CD14-positive monocyte (primary cell): ENCODE measurements around the gene LRP6. TPM values are rescaled to one million over a fixed set of nuclear protein-coding genes. Genes with fewer than 3 reads are reported as not detected.

ENCODE experiments used
- DNase-seq, 3 donors: peaks; one replicate each; pipeline ENCODE4 v3.0.0-alpha.2; 2011 to 2022
- H2AFZ ChIP-seq: 2 replicates; pipeline ENCODE4 v1.6.0; 2012; ENCODE audit warnings: mild to moderate bottlenecking, low read depth, low read length, inconsistent platforms; ENCODE audit not compliant: insufficient read depth, poor library complexity, severe bottlenecking
- H3K27ac ChIP-seq, 2 donors: 1 replicate in 1 of 2; 2 replicates in 1 of 2; pipeline ENCODE4 v1.5.1; 2012 to 2013; ENCODE audit warnings: low read length in 2 of 2, control low read depth in 1 of 2, inconsistent platforms in 1 of 2, low read depth in 1 of 2, mild to moderate bottlenecking in 1 of 2
- H3K27me3 ChIP-seq, 2 donors: one replicate each; pipeline versions ENCODE4 v1.6.0 to v1.6.1; 2011 to 2013; ENCODE audit warnings: low read length in 2 of 2; ENCODE audit not compliant: control insufficient read depth in 2 of 2, insufficient read depth in 2 of 2
- H3K36me3 ChIP-seq, 2 donors: replicated peaks in 1 of 2; 1 replicate in 1 of 2; 2 replicates in 1 of 2; pipeline versions ENCODE4 v1.5.1 to v1.6.1; 2012 to 2013; ENCODE audit warnings: low read length in 2 of 2, control low read depth in 1 of 2, inconsistent platforms in 1 of 2, mild to moderate bottlenecking in 1 of 2; ENCODE audit not compliant: insufficient read depth in 2 of 2, control insufficient read depth in 1 of 2
- H3K4me1 ChIP-seq, 2 donors: 1 replicate in 1 of 2; 2 replicates in 1 of 2; pipeline versions ENCODE4 v1.5.1 to v1.6.1; 2012 to 2013; ENCODE audit warnings: low read length in 2 of 2, control low read depth in 1 of 2, inconsistent platforms in 1 of 2, mild to moderate bottlenecking in 1 of 2, moderate library complexity in 1 of 2; ENCODE audit not compliant: insufficient read depth in 2 of 2, control insufficient read depth in 1 of 2
- H3K4me2 ChIP-seq: replicated peaks from 2 replicates; pipeline ENCODE3; 2012; ENCODE audit warnings: low read length, moderate library complexity, mild to moderate bottlenecking; ENCODE audit not compliant: poor library complexity, severe bottlenecking; ENCODE audit errors: extremely low read depth
- H3K4me3 ChIP-seq, 3 experiments: fragments of 200-600 bp in 1 of 3; sonication (generic) in 1 of 3; replicated peaks in 1 of 3; 1 replicate in 2 of 3; 2 replicates in 1 of 3; pipeline ENCODE4 v1.5.1; 2011 to 2013; ENCODE audit warnings: low read length in 3 of 3, mild to moderate bottlenecking in 3 of 3, control low read depth in 2 of 3, low read depth in 2 of 3, inconsistent platforms in 1 of 3, moderate library complexity in 1 of 3
- H3K79me2 ChIP-seq: 2 replicates; pipeline ENCODE4 v1.6.0; 2012; ENCODE audit warnings: mild to moderate bottlenecking, control low read depth, inconsistent platforms, low read length, moderate library complexity; ENCODE audit not compliant: insufficient read depth
- H3K9ac ChIP-seq: 2 replicates; pipeline ENCODE4 v1.6.0; 2017; ENCODE audit warnings: low read length, mild to moderate bottlenecking; ENCODE audit not compliant: insufficient read depth, poor library complexity, severe bottlenecking
- H3K9me3 ChIP-seq, 2 donors: replicated peaks in 1 of 2; 1 replicate in 1 of 2; 2 replicates in 1 of 2; pipeline versions ENCODE4 v1.5.1 to v1.6.1; 2012 to 2013; ENCODE audit warnings: low read length in 2 of 2, control low read depth in 1 of 2; ENCODE audit not compliant: control insufficient read depth in 1 of 2, insufficient read depth in 1 of 2
- H4K20me1 ChIP-seq: 2 replicates; pipeline ENCODE4 v1.6.0; 2012; ENCODE audit warnings: mild to moderate bottlenecking, low read length, control low read depth, moderate library complexity; ENCODE audit not compliant: insufficient read depth
- H3K27ac Mint-ChIP-seq, 7 donors: one replicate each; pipeline ENCODE4 v1.8.0; 2020; ENCODE audit warnings: mild to moderate bottlenecking in 7 of 7, mixed read lengths in 7 of 7, moderate library complexity in 6 of 7, inconsistent platforms in 2 of 7
- H3K27me3 Mint-ChIP-seq, 3 donors: one replicate each; pipeline ENCODE4 v1.8.0; 2021 to 2022; ENCODE audit warnings: low read depth in 3 of 3, mild to moderate bottlenecking in 3 of 3, mixed read lengths in 3 of 3, moderate library complexity in 3 of 3, inconsistent platforms in 1 of 3
- H3K36me3 Mint-ChIP-seq, 2 donors: one replicate each; pipeline ENCODE4 v1.8.0; 2020; ENCODE audit warnings: mixed read lengths in 2 of 2, inconsistent platforms in 1 of 2, mild to moderate bottlenecking in 1 of 2
- H3K4me1 Mint-ChIP-seq: one replicate; pipeline ENCODE4 v1.8.0; 2020; ENCODE audit warnings: mild to moderate bottlenecking, mixed read lengths
- H3K4me3 Mint-ChIP-seq, 2 donors: one replicate each; pipeline ENCODE4 v1.8.0; 2020; ENCODE audit warnings: mild to moderate bottlenecking in 2 of 2, mixed read lengths in 2 of 2, moderate library complexity in 1 of 2
- H3K9me3 Mint-ChIP-seq, 7 donors: one replicate each; pipeline ENCODE4 v1.8.0; 2020 to 2022; ENCODE audit warnings: mixed read lengths in 7 of 7, mild to moderate bottlenecking in 6 of 7, moderate library complexity in 6 of 7, inconsistent platforms in 2 of 7
- CTCF ChIP-seq: fragments of 200-600 bp; IDR thresholded peaks from one replicate; pipeline ENCODE4 v1.8.0; 2022; ENCODE audit warnings: antibody characterized with exemption, mild to moderate bottlenecking
- WGBS: methylation state at CpG from one replicate; pipeline ENCODE4 v1.1.5; 2013; ENCODE audit warnings: missing lambda C conversion rate; ENCODE audit not compliant: insufficient coverage; 5-methylcytosine and 5-hydroxymethylcytosine counted together
- intact Hi-C, 2 donors: fragments of 100-400 bp; cut with micrococcal nuclease; formaldehyde crosslinking; loops; one replicate each; pipeline versions ENCODE4 v1.15.0 to v1.15.1; 2023
- polyA plus RNA-seq, 3 donors: library from polyadenylated mRNA; depleted of rRNA in 1 of 3; unstranded in 2 of 3; stranded (reverse) in 1 of 3; fragments of 300-500 nt in 2 of 3; fragments of >200 nt in 1 of 3; fragmentation: Illumina TruSeq in 2 of 3; gene quantifications; 1 replicate in 2 of 3; 2 replicates in 1 of 3; pipeline ENCODE4 v1.2.3, GENCODE V29; 2012 to 2021

LRP6 gene
- polyA plus RNA-seq, 3 donors, result 0.08 TPM; not detected in 2

- no peak overlapping the region for H3K4me3 Mint-ChIP-seq
- peaks cover 0 to 7% (median 3%) of the 10 kb centered on the region in 3 donors for H3K27me3 Mint-ChIP-seq
- no peak overlapping the region for H3K27ac ChIP-seq
- DNase-seq, result no peak
- H4K20me1 ChIP-seq, result no peaks in the 10 kb centered on the region
- no peaks in the 10 kb centered on the region for H3K36me3 Mint-ChIP-seq
- 71% methylated on average over 2 of the region's 5 CpGs for WGBS
- no peaks in the 10 kb centered on the region for H3K27me3 ChIP-seq
- no peak overlapping the region for H3K9ac ChIP-seq
- peaks cover 0 to 2% (median 0%) of the 10 kb centered on the region in 7 donors for H3K9me3 Mint-ChIP-seq
- H3K79me2 ChIP-seq, result no peaks in the 10 kb centered on the region
- no peak overlapping the region for H3K4me2 ChIP-seq
- H3K36me3 ChIP-seq, result no peaks in the 10 kb centered on the region
- TF ChIP-seq CTCF, result no peak
- intact Hi-C loops, result no loop called here
- no peak overlapping the region for H3K4me3 ChIP-seq
- no peak overlapping the region for H3K27ac Mint-ChIP-seq
- H3K4me1 Mint-ChIP-seq, result no peaks in the 10 kb centered on the region
- no peaks in the 10 kb centered on the region for H3K4me1 ChIP-seq
- no peak overlapping the region for H2AFZ ChIP-seq
- H3K9me3 ChIP-seq, result no peaks in the 10 kb centered on the region
Measured at GRCh38 chr12:12133785-12134184, 133.1 kb downstream of the LRP6 start.

GRCh38 chr12:12133259-12133658, 133.6 kb downstream of the LRP6 start:
- 100% methylated on average over 2 of the region's 3 CpGs for WGBS
- H3K4me3 ChIP-seq, result no peak overlapping the region
- no peaks in the 10 kb centered on the region for H3K36me3 Mint-ChIP-seq

More at GRCh38 chr12:12133259-12133658, 133.6 kb downstream of the LRP6 start:
- Histone ChIP-seq H3K9ac (no peak overlapping the region), H3K27me3 (no peaks in the 10 kb centered on the region), H3K4me1 (no peaks in the 10 kb centered on the region), H3K27ac (no peak overlapping the region), H3K4me2 (no peak overlapping the region), H3K79me2 (no peaks in the 10 kb centered on the region), H2AFZ (no peak overlapping the region), H3K9me3 (no peaks in the 10 kb centered on the region), H4K20me1 (no peaks in the 10 kb centered on the region), H3K36me3 (no peaks in the 10 kb centered on the region)
- peaks cover 0 to 7% (median 3%) of the 10 kb centered on the region in 3 donors for H3K27me3 Mint-ChIP-seq
- TF ChIP-seq CTCF, result no peak
- H3K9me3 Mint-ChIP-seq, result peaks cover 0 to 2% (median 0%) of the 10 kb centered on the region in 7 donors
- no peak overlapping the region for H3K27ac Mint-ChIP-seq
- no peak overlapping the region for H3K4me3 Mint-ChIP-seq
- no peaks in the 10 kb centered on the region for H3K4me1 Mint-ChIP-seq
- intact Hi-C loops, result no loop called here
- DNase-seq, result no peak
